ENCODE data around the gene ITPR1.

ITPR1 gene

GRCh38 chr3:4711680-4711992 is 218.5 kb downstream of the ITPR1 start:
- no peak overlapping the region for H3K4me3 Mint-ChIP-seq
- no peaks in the 10 kb centered on the region for H3K9me3 Mint-ChIP-seq
- peaks cover 29% of the 10 kb centered on the region for H3K36me3 Mint-ChIP-seq (ENCODE audit: low read depth)
- peaks cover 9% of the 10 kb centered on the region for H3K4me1 Mint-ChIP-seq (ENCODE audit: low read depth)
- no peaks in the 10 kb centered on the region for H3K27me3 Mint-ChIP-seq
- no peak overlapping the region for H3K27ac Mint-ChIP-seq
- intact Hi-C loops (cut with micrococcal nuclease) = loop anchor here (1.0 to 2.0 kb wide), 3 partner anchors 265 to 347 kb away; no protein-coding TSS in a partner anchor

DNA sequence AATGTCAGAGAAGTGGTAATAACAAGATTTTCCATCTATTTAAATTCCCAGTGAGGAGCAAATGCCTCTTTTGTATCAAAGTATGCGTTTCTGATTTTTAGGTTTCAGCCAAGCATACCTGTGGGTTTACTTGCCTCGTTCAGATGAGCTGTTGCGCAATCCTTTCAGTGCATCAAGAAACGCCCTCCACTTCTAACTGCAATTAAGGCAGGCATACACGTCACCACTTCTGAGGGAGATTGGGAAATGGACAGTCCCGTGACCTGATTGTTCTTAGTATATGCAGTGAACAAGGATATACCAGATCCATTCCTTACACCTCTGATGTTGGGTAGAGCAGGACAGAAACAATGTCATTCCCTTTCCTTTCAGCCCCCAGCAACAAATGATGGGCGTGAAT is 219.0 kb downstream of the ITPR1 start:
- H3K36me3 Mint-ChIP-seq (ENCODE audit: low read depth) = peaks cover 30% of the 10 kb centered on the region
- H3K9me3 Mint-ChIP-seq = no peaks in the 10 kb centered on the region
- H3K4me3 Mint-ChIP-seq = no peak overlapping the region
- no peak overlapping the region for H3K27ac Mint-ChIP-seq
- intact Hi-C loops (cut with micrococcal nuclease) = no loop called here
- peaks cover 9% of the 10 kb centered on the region for H3K4me1 Mint-ChIP-seq (ENCODE audit: low read depth)
- no peaks in the 10 kb centered on the region for H3K27me3 Mint-ChIP-seq

DNA sequence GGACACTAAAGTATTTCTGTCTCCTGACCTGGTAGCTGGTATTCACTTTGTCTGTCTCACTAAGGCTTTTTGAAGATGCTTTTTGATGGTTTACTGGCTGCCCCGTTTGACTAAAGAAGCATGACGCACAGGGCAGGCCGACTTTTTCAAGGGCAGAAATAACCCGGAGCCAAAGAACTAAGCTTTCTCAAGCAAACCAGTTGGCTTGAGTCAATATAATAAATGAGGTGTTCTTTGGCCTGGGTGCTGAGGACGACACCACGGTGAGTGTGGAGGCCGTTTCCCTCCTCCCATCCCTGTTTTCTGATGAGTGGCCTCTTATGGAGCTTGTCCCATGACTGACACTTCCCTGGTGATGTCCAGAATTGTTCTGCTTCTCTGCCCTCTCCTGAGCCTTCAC is 220.9 kb downstream of the ITPR1 start:
- no peaks in the 10 kb centered on the region for H3K27me3 Mint-ChIP-seq
- H3K4me3 Mint-ChIP-seq = no peak overlapping the region
- no peaks in the 10 kb centered on the region for H3K9me3 Mint-ChIP-seq
- intact Hi-C loops (cut with micrococcal nuclease) = no loop called here
- peaks cover 30% of the 10 kb centered on the region for H3K36me3 Mint-ChIP-seq (ENCODE audit: low read depth)
- no peak overlapping the region for H3K27ac Mint-ChIP-seq
- H3K4me1 Mint-ChIP-seq (ENCODE audit: low read depth) = peaks cover 9% of the 10 kb centered on the region

DNA sequence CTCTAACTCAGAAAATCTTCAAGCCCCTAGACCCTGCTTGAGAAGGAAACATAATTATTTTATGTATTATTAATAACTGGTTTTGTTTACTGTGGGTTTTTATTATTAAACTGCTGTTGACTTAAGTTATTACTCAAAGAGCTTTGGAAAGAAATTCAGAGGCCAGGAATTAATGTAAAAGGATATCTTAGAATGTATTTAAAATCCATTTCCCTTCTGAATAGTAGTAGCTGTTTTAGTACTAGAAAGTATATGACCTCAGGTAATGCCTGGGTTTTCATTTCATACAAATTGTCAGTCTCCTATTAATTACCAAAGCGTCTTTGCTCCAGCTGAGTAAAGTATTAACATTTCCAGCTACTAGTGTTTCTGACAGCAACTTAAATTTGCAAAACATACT is 223.1 kb downstream of the ITPR1 start:
- Mint-ChIP-seq H3K36me3 (ENCODE audit: low read depth) (peaks cover 18% of the 10 kb centered on the region), H3K4me3 (no peak overlapping the region), H3K27ac (no peak overlapping the region), H3K27me3 (no peaks in the 10 kb centered on the region), H3K9me3 (no peaks in the 10 kb centered on the region), H3K4me1 (ENCODE audit: low read depth) (peaks cover 9% of the 10 kb centered on the region)
- intact Hi-C loops (cut with micrococcal nuclease) = no loop called here

- Mint-ChIP-seq H3K27me3 (no peaks in the 10 kb centered on the region), H3K9me3 (no peaks in the 10 kb centered on the region), H3K4me3 (no peak overlapping the region), H3K36me3 (ENCODE audit: low read depth) (peaks cover 18% of the 10 kb centered on the region), H3K27ac (peak overlapping the region; percentile 4), H3K4me1 (ENCODE audit: low read depth) (peaks cover 7% of the 10 kb centered on the region)
- intact Hi-C loops (cut with micrococcal nuclease) = no loop called here
These were observed 223.7 kb downstream of the ITPR1 start for GRCh38 chr3:4716706-4717362.

GRCh38 chr3:4717363-4717740 is 224.2 kb downstream of the ITPR1 start:
- intact Hi-C loops (cut with micrococcal nuclease) = no loop called here
- H3K4me3 Mint-ChIP-seq = no peak overlapping the region
- peaks cover 18% of the 10 kb centered on the region for H3K36me3 Mint-ChIP-seq (ENCODE audit: low read depth)
- no peaks in the 10 kb centered on the region for H3K27me3 Mint-ChIP-seq
- peak overlapping the region; percentile 4 for H3K27ac Mint-ChIP-seq
- peaks cover 7% of the 10 kb centered on the region for H3K4me1 Mint-ChIP-seq (ENCODE audit: low read depth)
- no peaks in the 10 kb centered on the region for H3K9me3 Mint-ChIP-seq

- Mint-ChIP-seq H3K36me3 (ENCODE audit: low read depth) (peaks cover 18% of the 10 kb centered on the region), H3K9me3 (no peaks in the 10 kb centered on the region), H3K4me1 (ENCODE audit: low read depth) (peaks cover 14% of the 10 kb centered on the region), H3K27ac (no peak overlapping the region), H3K27me3 (no peaks in the 10 kb centered on the region), H3K4me3 (no peak overlapping the region)
- intact Hi-C loops (cut with micrococcal nuclease) = no loop called here
These were observed 225.1 kb downstream of the ITPR1 start for GRCh38 chr3:4718179-4718736.

- Mint-ChIP-seq H3K4me1 (ENCODE audit: low read depth) (peaks cover 18% of the 10 kb centered on the region), H3K4me3 (no peak overlapping the region), H3K27ac (no peak overlapping the region), H3K9me3 (no peaks in the 10 kb centered on the region), H3K36me3 (ENCODE audit: low read depth) (peaks cover 17% of the 10 kb centered on the region), H3K27me3 (no peaks in the 10 kb centered on the region)
- intact Hi-C loops (cut with micrococcal nuclease) = no loop called here
These were observed 225.9 kb downstream of the ITPR1 start for GRCh38 chr3:4719046-4719501.

- Mint-ChIP-seq H3K36me3 (ENCODE audit: low read depth) (peaks cover 9% of the 10 kb centered on the region), H3K4me1 (ENCODE audit: low read depth) (peaks cover 19% of the 10 kb centered on the region), H3K9me3 (no peaks in the 10 kb centered on the region), H3K27me3 (no peaks in the 10 kb centered on the region), H3K4me3 (no peak overlapping the region), H3K27ac (no peak overlapping the region)
- intact Hi-C loops (cut with micrococcal nuclease) = loop anchor here (10.0 kb wide), 1 partner anchor 54 kb away; no protein-coding TSS in a partner anchor
These were observed 227.3 kb downstream of the ITPR1 start for GRCh38 chr3:4720316-4721075.

DNA sequence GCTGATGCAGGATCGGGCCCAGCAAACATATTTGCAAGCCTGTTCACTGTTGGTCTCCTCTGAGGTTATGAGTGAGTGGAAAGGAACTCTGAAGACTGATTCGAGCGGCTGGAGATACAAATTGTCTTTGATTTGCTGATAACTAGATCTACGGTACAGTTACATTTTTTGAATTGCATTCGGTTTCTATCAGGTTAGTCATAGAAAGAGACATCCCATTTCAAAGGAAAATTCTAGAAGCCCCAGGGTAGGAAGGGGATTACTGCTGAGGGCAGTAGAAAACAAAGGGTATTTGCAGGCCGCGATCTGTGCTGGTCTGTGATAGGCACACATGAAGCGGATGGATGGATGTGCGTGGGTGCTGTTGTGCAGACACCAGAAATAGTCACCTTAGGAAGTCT is 228.4 kb downstream of the ITPR1 start:
- Mint-ChIP-seq H3K4me1 (ENCODE audit: low read depth) (peaks cover 19% of the 10 kb centered on the region), H3K9me3 (no peaks in the 10 kb centered on the region), H3K27me3 (no peaks in the 10 kb centered on the region), H3K36me3 (ENCODE audit: low read depth) (peaks cover 9% of the 10 kb centered on the region), H3K4me3 (no peak overlapping the region), H3K27ac (no peak overlapping the region)
- intact Hi-C loops (cut with micrococcal nuclease) = loop anchor here (10.0 kb wide), 1 partner anchor 53 kb away; no protein-coding TSS in a partner anchor

DNA sequence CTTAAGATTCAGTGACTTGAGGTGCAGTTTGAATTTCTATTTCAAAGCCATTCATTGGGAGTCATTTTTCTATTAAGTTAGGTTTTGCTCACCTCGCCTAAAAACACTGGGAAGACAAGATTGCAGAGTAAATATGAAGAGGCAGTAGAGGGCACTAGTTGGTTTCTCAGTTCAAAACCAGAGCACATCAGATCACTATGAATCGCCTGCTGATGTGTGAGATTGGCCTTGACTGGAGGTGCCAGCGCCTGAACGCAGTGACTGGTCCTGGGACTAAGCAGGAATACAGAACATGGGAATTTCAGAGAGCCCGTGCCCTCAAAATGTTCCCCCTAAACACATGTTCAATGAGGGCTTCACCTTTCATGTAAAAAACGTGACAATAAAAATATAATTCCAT is 229.0 kb downstream of the ITPR1 start:
- Mint-ChIP-seq H3K4me1 (ENCODE audit: low read depth) (peaks cover 19% of the 10 kb centered on the region), H3K27me3 (no peaks in the 10 kb centered on the region), H3K4me3 (no peak overlapping the region), H3K27ac (peak overlapping the region; percentile 63), H3K9me3 (no peaks in the 10 kb centered on the region), H3K36me3 (ENCODE audit: low read depth) (peaks cover 4% of the 10 kb centered on the region)
- intact Hi-C loops (cut with micrococcal nuclease) = loop anchor here (2.0 to 10.0 kb wide), 2 partner anchors 53 to 255 kb away; no protein-coding TSS in a partner anchor

- no peak overlapping the region for H3K4me3 Mint-ChIP-seq
- intact Hi-C loops (cut with micrococcal nuclease) = loop anchor here (10.0 kb wide), 1 partner anchor 51 kb away; no protein-coding TSS in a partner anchor
- peaks cover 19% of the 10 kb centered on the region for H3K4me1 Mint-ChIP-seq (ENCODE audit: low read depth)
- no peaks in the 10 kb centered on the region for H3K27me3 Mint-ChIP-seq
- H3K36me3 Mint-ChIP-seq (ENCODE audit: low read depth) = peaks cover 7% of the 10 kb centered on the region
- H3K9me3 Mint-ChIP-seq = no peaks in the 10 kb centered on the region
- H3K27ac Mint-ChIP-seq = no peak overlapping the region
These were observed 231.0 kb downstream of the ITPR1 start for GRCh38 chr3:4724051-4724629.

DNA sequence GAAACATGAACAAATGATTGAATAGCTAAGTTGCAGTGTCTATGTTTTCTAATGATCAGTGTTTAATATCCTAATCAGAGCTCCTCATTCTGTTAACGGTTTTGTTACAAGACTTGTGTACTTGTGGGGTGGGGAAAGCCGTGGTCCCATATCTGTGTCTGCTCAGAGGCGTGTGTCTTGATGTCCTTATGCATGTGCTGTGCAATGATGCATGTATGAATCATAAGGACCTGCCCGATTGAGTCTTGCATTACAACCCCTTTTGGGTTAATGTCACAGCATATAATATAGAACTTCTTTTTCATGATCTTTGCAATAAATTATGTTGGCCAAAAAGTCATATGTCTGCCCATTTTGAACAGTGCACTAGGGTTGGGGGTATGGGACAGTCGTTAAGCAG is 233.4 kb downstream of the ITPR1 start:
- peaks cover 7% of the 10 kb centered on the region for H3K36me3 Mint-ChIP-seq (ENCODE audit: low read depth)
- H3K4me3 Mint-ChIP-seq = no peak overlapping the region
- H3K9me3 Mint-ChIP-seq = no peaks in the 10 kb centered on the region
- H3K4me1 Mint-ChIP-seq (ENCODE audit: low read depth) = peaks cover 19% of the 10 kb centered on the region
- intact Hi-C loops (cut with micrococcal nuclease) = loop anchor here (10.0 kb wide), 1 partner anchor 48 kb away; no protein-coding TSS in a partner anchor
- H3K27ac Mint-ChIP-seq = no peak overlapping the region
- no peaks in the 10 kb centered on the region for H3K27me3 Mint-ChIP-seq

Measured in dendritic cell treated with granulocyte-macrophage colony-stimulating factor and Interleukin-4, amounts not matched to agents 40 ng/mL and 50 ng/mL, for 4 days (primary cell).